Testis (tissue), 3 donors: ENCODE data around the gene ARG1. TPM values are rescaled to one million over a fixed set of nuclear protein-coding genes. Genes with fewer than 3 reads are reported as not detected.

Experiments used
- DNase-seq: peaks from one replicate; pipeline ENCODE4 v3.0.0-alpha.2; 2019
- H3K27ac ChIP-seq, 2 donors: fragments of 200-600 bp; sonication (generic); one replicate each; pipeline ENCODE4 v1.5.1; 2019
- H3K27me3 ChIP-seq: fragments of 200-600 bp; sonication (generic); one replicate; pipeline ENCODE4 v1.5.1; 2019
- H3K36me3 ChIP-seq: fragments of 200-600 bp; sonication (generic); one replicate; pipeline ENCODE4 v1.5.1; 2017; ENCODE audit warnings: low read depth; ENCODE audit errors: missing control alignments
- H3K4me1 ChIP-seq: fragments of 200-600 bp; sonication (generic); one replicate; pipeline ENCODE4 v1.5.1; 2019
- H3K4me3 ChIP-seq, 2 donors: fragments of 200-600 bp; sonication (generic); one replicate each; pipeline ENCODE4 v1.5.1; 2017 to 2019
- H3K9me3 ChIP-seq: fragments of 200-600 bp; sonication (generic); one replicate; pipeline ENCODE4 v1.5.1; 2017
- CTCF ChIP-seq, 3 experiments: fragments of 450-650 bp in 2 of 3; fragments of 200-600 bp in 1 of 3; sonication (generic) in 1 of 3; IDR thresholded peaks; one replicate each; pipeline ENCODE4 v1.5.1; 2016 to 2019; ENCODE audit warnings: antibody characterized with exemption in 3 of 3, mild to moderate bottlenecking in 2 of 3, moderate library complexity in 1 of 3
- POLR2A ChIP-seq: fragments of 450-650 bp; IDR thresholded peaks from one replicate; pipeline ENCODE4 v1.6.1; 2017; ENCODE audit warnings: antibody characterized with exemption, mild to moderate bottlenecking, moderate library complexity
- WGBS, 2 donors: methylation state at CpG; one replicate each; pipeline ENCODE4 v1.1.5; 2018; 5-methylcytosine and 5-hydroxymethylcytosine counted together
- intact Hi-C: fragments of 100-400 bp; cut with DNase I; formaldehyde crosslinking; loops from one replicate; pipeline ENCODE4 v1.15.1; 2023; ENCODE audit warnings: low total_unique reads
- polyA plus RNA-seq: library from polyadenylated mRNA; stranded (reverse); fragments of 350-450 nt; fragmentation: Illumina TruSeq; extraction: RNeasy Lipid Tissue Mini Kit (QIAGEN cat#74804); gene quantifications from one replicate; pipeline ENCODE4 v1.2.3, GENCODE V29; 2014; ENCODE audit warnings: low read depth, low replicate concordance; ENCODE audit not compliant: insufficient read depth
- total RNA-seq, 2 donors: library from RNA; depleted of rRNA; stranded (reverse); fragments of >200 nt; gene quantifications; one replicate each; pipeline ENCODE4 v1.2.3, GENCODE V29; 2016

Gene ARG1
- total and polyA plus RNA-seq, 3 donors from 2014 or later = 0.34 TPM; not detected in 2

GRCh38 chr6:131575834-131576478, 2.9 kb downstream of the ARG1 start:
- no peaks in the 10 kb centered on the region for H3K4me1 ChIP-seq
- intact Hi-C loops = no loop called here
- H3K27me3 ChIP-seq = no peaks in the 10 kb centered on the region
- H3K4me3 ChIP-seq = no peak overlapping the region
- 95 to 99% methylated on average over 5 of the region's 5 CpGs for WGBS, 2 donors
- no peaks in the 10 kb centered on the region for H3K36me3 ChIP-seq
- no peak for TF ChIP-seq CTCF (IDR thresholded peaks at IDR 0.05)
- TF ChIP-seq POLR2A = no peak
- no peak overlapping the region for H3K27ac ChIP-seq
- no peak for DNase-seq
- H3K9me3 ChIP-seq = no peaks in the 10 kb centered on the region

GRCh38 chr6:131581523-131581922, 8.5 kb downstream of the ARG1 start:
- H3K27ac ChIP-seq = no peak overlapping the region
- no peaks in the 10 kb centered on the region for H3K27me3 ChIP-seq
- no peaks in the 10 kb centered on the region for H3K9me3 ChIP-seq
- H3K4me3 ChIP-seq = no peak overlapping the region
- no peak for DNase-seq
- no peaks in the 10 kb centered on the region for H3K4me1 ChIP-seq
- TF ChIP-seq CTCF (IDR thresholded peaks at IDR 0.05) = no peak
- TF ChIP-seq POLR2A = no peak
- H3K36me3 ChIP-seq = no peaks in the 10 kb centered on the region
- intact Hi-C loops = no loop called here

- no peaks in the 10 kb centered on the region for H3K36me3 ChIP-seq
These were observed 13.5 kb downstream of the ARG1 start for GRCh38 chr6:131586543-131586942.

GRCh38 chr6:131587909-131588308, 14.9 kb downstream of the ARG1 start:
- H3K9me3 ChIP-seq = no peaks in the 10 kb centered on the region
- no peak overlapping the region for H3K27ac ChIP-seq
- no peak for DNase-seq
- intact Hi-C loops = no loop called here
- 94 to 96% methylated on average over 4 of the region's 4 CpGs for WGBS, 2 donors
- no peaks in the 10 kb centered on the region for H3K4me1 ChIP-seq
- H3K36me3 ChIP-seq = no peaks in the 10 kb centered on the region
- no peak overlapping the region for H3K4me3 ChIP-seq
- no peaks in the 10 kb centered on the region for H3K27me3 ChIP-seq
- TF ChIP-seq CTCF (IDR thresholded peaks at IDR 0.05) (no peak), POLR2A (no peak)

More at GRCh38 chr6:131586543-131586942, 13.5 kb downstream of the ARG1 start:
- no peak overlapping the region for H3K27ac ChIP-seq
- intact Hi-C loops = no loop called here
- H3K4me1 ChIP-seq = no peaks in the 10 kb centered on the region
- H3K4me3 ChIP-seq = no peak overlapping the region
- no peak for DNase-seq
- H3K9me3 ChIP-seq = no peaks in the 10 kb centered on the region
- TF ChIP-seq CTCF (IDR thresholded peaks at IDR 0.05) = no peak
- TF ChIP-seq POLR2A = no peak
- no peaks in the 10 kb centered on the region for H3K27me3 ChIP-seq
- 96 to 97% methylated on average over 4 of the region's 4 CpGs for WGBS, 2 donors

- no peaks in the 10 kb centered on the region for H3K36me3 ChIP-seq
- H3K27me3 ChIP-seq = no peaks in the 10 kb centered on the region
- no peak for DNase-seq
- no peak overlapping the region for H3K27ac ChIP-seq
- H3K9me3 ChIP-seq = no peaks in the 10 kb centered on the region
- WGBS, 2 donors = 80% methylated on average over 2 of the region's 2 CpGs
- TF ChIP-seq POLR2A = no peak
- no peak for TF ChIP-seq CTCF (IDR thresholded peaks at IDR 0.05)
- intact Hi-C loops = no loop called here
- no peaks in the 10 kb centered on the region for H3K4me1 ChIP-seq
- no peak overlapping the region for H3K4me3 ChIP-seq
These were observed 15.6 kb downstream of the ARG1 start for GRCh38 chr6:131588643-131589042.
